Testis (tissue), 3 donors: ENCODE measurements around the gene GNPTG. TPM values are rescaled to one million over a fixed set of nuclear protein-coding genes. Genes with fewer than 3 reads are reported as not detected.

Experiments used
- DNase-seq: peaks from one replicate; pipeline ENCODE4 v3.0.0-alpha.2; 2019
- H3K27ac ChIP-seq, 2 donors: fragments of 200-600 bp; sonication (generic); one replicate each; pipeline ENCODE4 v1.5.1; 2019
- H3K27me3 ChIP-seq: fragments of 200-600 bp; sonication (generic); one replicate; pipeline ENCODE4 v1.5.1; 2019
- H3K36me3 ChIP-seq: fragments of 200-600 bp; sonication (generic); one replicate; pipeline ENCODE4 v1.5.1; 2017; ENCODE audit warnings: low read depth; ENCODE audit errors: missing control alignments
- H3K4me1 ChIP-seq: fragments of 200-600 bp; sonication (generic); one replicate; pipeline ENCODE4 v1.5.1; 2019
- H3K4me3 ChIP-seq, 2 donors: fragments of 200-600 bp; sonication (generic); one replicate each; pipeline ENCODE4 v1.5.1; 2017 to 2019
- H3K9me3 ChIP-seq: fragments of 200-600 bp; sonication (generic); one replicate; pipeline ENCODE4 v1.5.1; 2017
- CTCF ChIP-seq, 3 experiments: fragments of 450-650 bp in 2 of 3; fragments of 200-600 bp in 1 of 3; sonication (generic) in 1 of 3; IDR thresholded peaks; one replicate each; pipeline ENCODE4 v1.5.1; 2016 to 2019; ENCODE audit warnings: antibody characterized with exemption in 3 of 3, mild to moderate bottlenecking in 2 of 3, moderate library complexity in 1 of 3
- POLR2A ChIP-seq: fragments of 450-650 bp; IDR thresholded peaks from one replicate; pipeline ENCODE4 v1.6.1; 2017; ENCODE audit warnings: antibody characterized with exemption, mild to moderate bottlenecking, moderate library complexity
- WGBS, 2 donors: methylation state at CpG; one replicate each; pipeline ENCODE4 v1.1.5; 2018; 5-methylcytosine and 5-hydroxymethylcytosine counted together
- intact Hi-C: fragments of 100-400 bp; cut with DNase I; formaldehyde crosslinking; loops from one replicate; pipeline ENCODE4 v1.15.1; 2023; ENCODE audit warnings: low total_unique reads
- polyA plus RNA-seq: library from polyadenylated mRNA; stranded (reverse); fragments of 350-450 nt; fragmentation: Illumina TruSeq; extraction: RNeasy Lipid Tissue Mini Kit (QIAGEN cat#74804); gene quantifications from one replicate; pipeline ENCODE4 v1.2.3, GENCODE V29; 2014; ENCODE audit warnings: low read depth, low replicate concordance; ENCODE audit not compliant: insufficient read depth
- total RNA-seq, 2 donors: library from RNA; depleted of rRNA; stranded (reverse); fragments of >200 nt; gene quantifications; one replicate each; pipeline ENCODE4 v1.2.3, GENCODE V29; 2016

GNPTG gene
- total and polyA plus RNA-seq, 3 donors from 2014 or later: 67.8 to 150 (median 106) TPM

- intact Hi-C loops: no loop called here
- H3K4me1 ChIP-seq: peaks cover 16% of the 10 kb centered on the region
- no peaks in the 10 kb centered on the region for H3K36me3 ChIP-seq
- TF ChIP-seq CTCF (IDR thresholded peaks at IDR 0.05): no peak
- TF ChIP-seq POLR2A: no peak
- 74 to 90% methylated on average over 10 to 15 of the region's 15 CpGs for WGBS, 2 donors
- no peaks in the 10 kb centered on the region for H3K27me3 ChIP-seq
- no peak overlapping the region for H3K27ac ChIP-seq
- no peaks in the 10 kb centered on the region for H3K9me3 ChIP-seq
- H3K4me3 ChIP-seq: no peak overlapping the region
- no peak for DNase-seq
Measured at GRCh38 chr16:1336619-1337018, 15.1 kb upstream of the GNPTG start.

GRCh38 chr16:1337486-1337885, 14.2 kb upstream of the GNPTG start:
- 66 to 72% methylated on average over 3 to 9 of the region's 9 CpGs for WGBS, 2 donors
- Histone ChIP-seq H3K36me3 (no peaks in the 10 kb centered on the region), H3K27me3 (no peaks in the 10 kb centered on the region)

GRCh38 chr16:1338119-1338730, 13.5 kb upstream of the GNPTG start:
- Histone ChIP-seq H3K27ac (no peak overlapping the region), H3K36me3 (no peaks in the 10 kb centered on the region), H3K4me1 (peaks cover 6% of the 10 kb centered on the region), H3K9me3 (no peaks in the 10 kb centered on the region), H3K4me3 (no peak overlapping the region), H3K27me3 (no peaks in the 10 kb centered on the region)
- intact Hi-C loops: no loop called here
- DNase-seq: no peak
- no peak for TF ChIP-seq CTCF (IDR thresholded peaks at IDR 0.05)
- TF ChIP-seq POLR2A: no peak
- WGBS, 2 donors: 75 to 81% methylated on average over 6 to 15 of the region's 30 CpGs

More at GRCh38 chr16:1337486-1337885, 14.2 kb upstream of the GNPTG start:
- Histone ChIP-seq H3K27ac (no peak overlapping the region), H3K4me1 (peaks cover 9% of the 10 kb centered on the region), H3K9me3 (no peaks in the 10 kb centered on the region), H3K4me3 (no peak overlapping the region)
- TF ChIP-seq POLR2A: no peak
- TF ChIP-seq CTCF (IDR thresholded peaks at IDR 0.05): no peak
- intact Hi-C loops: no loop called here
- no peak for DNase-seq

GRCh38 chr16:1338855-1339675, 12.7 kb upstream of the GNPTG start:
- no peaks in the 10 kb centered on the region for H3K9me3 ChIP-seq
- TF ChIP-seq CTCF (IDR thresholded peaks at IDR 0.05) (no peak), POLR2A (no peak)
- H3K27me3 ChIP-seq: no peaks in the 10 kb centered on the region
- intact Hi-C loops: no loop called here
- H3K27ac ChIP-seq: no peak overlapping the region
- H3K4me1 ChIP-seq: peaks cover 13% of the 10 kb centered on the region
- no peak for DNase-seq
- H3K36me3 ChIP-seq: no peaks in the 10 kb centered on the region
- 67 to 73% methylated on average over 2 to 31 of the region's 31 CpGs for WGBS, 2 donors
- no peak overlapping the region for H3K4me3 ChIP-seq
